OCI-LY1 (cell line): Measurements from ENCODE around the gene LSM4.

ENCODE experiments used
- CTCF ChIP-seq: fragments of 200-600 bp; sonication (generic), shearing (Covaris generic); IDR thresholded peaks from 2 replicates; pipeline ENCODE4 v1.5.1; 2017; ENCODE audit warnings: mild to moderate bottlenecking, antibody characterized with exemption, low read length, moderate library complexity, mixed read lengths
- EZH2 ChIP-seq: fragments of 200-600 bp; sonication (generic), shearing (Covaris generic); IDR thresholded peaks from 2 replicates; pipeline ENCODE4 v1.8.0; 2017; ENCODE audit warnings: borderline replicate concordance, mixed run types, mild to moderate bottlenecking, antibody characterized with exemption, low read length, moderate library complexity, mixed read lengths

GRCh38 chr19:18264137-18264854 lies 58.6 kb downstream of the LSM4 start:
- TF ChIP-seq CTCF, result no peak
- no peak for TF ChIP-seq EZH2
